ENCODE results near the gene GTF2IRD1.
"Not testable (repeated sequence)": the region's sequence is repeated elsewhere in the genome, so short reads cannot be mapped to it uniquely, and the experiment has no call there.

The GTF2IRD1 gene

DNA sequence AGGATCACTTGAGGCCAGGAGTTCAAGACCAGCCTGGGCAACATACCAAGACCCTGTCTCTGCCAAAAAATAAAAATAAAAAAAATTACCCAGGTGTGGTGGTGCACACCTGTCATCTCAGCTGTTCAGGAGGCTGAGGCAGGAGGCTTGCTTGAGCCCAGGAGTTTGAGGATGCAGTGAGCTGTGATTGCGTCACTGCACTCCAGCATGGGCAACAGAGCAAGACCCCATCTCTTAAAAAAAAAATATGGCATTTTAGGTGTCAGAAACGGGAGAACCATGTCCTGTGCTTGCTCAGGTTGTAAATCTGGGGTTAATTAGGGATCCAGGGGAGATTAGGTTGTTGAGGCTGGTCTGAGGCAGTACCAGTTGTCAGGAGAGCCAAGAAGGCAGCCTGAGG lies 64.9 kb downstream of the GTF2IRD1 start:
- DNase-seq, result no peak

GRCh38 chr7:74519395-74519794 lies 65.7 kb downstream of the GTF2IRD1 start:
- DNase-seq, result no peak

GRCh38 chr7:74521855-74522254 lies 68.1 kb downstream of the GTF2IRD1 start:
- DNase-seq, result no peak

DNA sequence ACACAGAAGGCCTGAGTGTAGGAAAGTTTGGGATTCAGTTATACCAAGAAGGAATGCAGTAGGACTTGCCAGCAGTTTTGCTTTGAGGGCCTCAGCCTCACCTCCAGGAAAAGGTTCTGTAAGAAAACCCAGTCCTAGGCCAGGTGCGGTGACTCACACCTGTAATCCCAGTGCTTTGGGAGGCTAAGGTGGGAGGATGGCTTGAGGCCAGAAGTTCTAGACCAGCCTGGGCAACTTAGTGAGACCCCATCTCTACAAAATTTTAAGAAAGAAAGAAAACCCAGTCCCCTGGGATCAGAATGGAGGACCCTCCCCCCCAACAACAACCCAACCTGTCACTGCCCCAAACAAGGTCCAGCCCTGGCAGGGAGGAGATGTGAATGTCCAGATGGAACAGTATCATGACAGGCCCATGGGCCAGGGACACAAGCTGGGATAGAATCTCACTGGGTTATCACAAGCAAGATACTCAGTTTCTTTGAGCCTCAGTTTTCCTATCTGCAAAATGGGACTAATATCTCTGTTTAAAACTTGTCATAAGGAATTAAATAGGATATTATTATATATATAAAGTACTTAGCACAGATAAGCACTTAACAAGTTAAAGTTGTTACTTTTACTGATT lies 68.7 kb downstream of the GTF2IRD1 start:
- DNase-seq, result no peak

GRCh38 chr7:74523015-74523414 lies 69.3 kb downstream of the GTF2IRD1 start:
- DNase-seq, result no peak

GRCh38 chr7:74525140-74525539 lies 71.4 kb downstream of the GTF2IRD1 start:
- DNase-seq, result no peak

DNA sequence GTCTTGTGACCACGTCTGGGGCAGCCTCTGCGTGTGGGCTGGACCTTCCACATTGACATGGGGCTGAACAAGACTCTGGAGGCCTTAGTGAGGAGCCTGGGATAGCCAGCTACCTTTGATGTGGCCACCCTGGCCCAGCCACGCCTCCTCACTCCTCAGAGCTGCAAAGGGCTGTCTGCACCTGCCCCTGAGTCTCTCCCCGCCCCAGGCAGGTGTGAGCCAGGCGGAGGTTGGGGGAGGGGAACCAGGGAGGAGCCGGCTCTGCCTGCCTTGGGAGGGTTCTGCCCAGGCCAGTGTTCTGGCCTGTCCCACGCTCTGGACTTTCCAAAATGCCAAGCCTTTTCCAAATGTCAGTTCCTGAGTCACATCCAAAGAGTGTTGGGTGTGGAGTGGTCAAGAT lies 72.2 kb downstream of the GTF2IRD1 start:
- no peak for DNase-seq

DNA sequence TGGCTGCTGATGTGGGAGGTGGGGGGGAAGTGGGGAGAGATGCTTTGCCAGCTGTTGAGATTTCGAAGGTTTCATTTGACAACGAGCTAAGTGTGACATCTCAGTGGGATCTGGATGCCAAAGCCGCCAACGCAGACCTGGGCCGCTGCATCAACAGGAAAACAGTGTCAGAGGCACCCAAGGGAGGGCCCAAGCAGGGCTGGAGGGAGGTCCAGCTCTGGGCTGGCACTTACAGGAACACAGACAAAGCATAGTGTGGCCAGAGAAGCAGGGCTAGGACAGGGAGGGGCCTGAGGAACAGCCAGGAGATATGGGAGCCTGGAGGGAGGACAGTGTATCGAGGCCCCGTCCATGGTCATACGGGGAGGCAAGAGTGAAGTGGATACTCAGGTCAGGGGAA lies 73.1 kb downstream of the GTF2IRD1 start:
- DNase-seq, result no peak

- no peak for DNase-seq
These were observed 74.1 kb downstream of the GTF2IRD1 start for GRCh38 chr7:74527842-74528241.

- not testable (repeated sequence) for DNase-seq
These were observed 75.1 kb downstream of the GTF2IRD1 start for GRCh38 chr7:74528773-74529172.

GRCh38 chr7:74535951-74536356 lies 82.2 kb downstream of the GTF2IRD1 start:
- no peak for DNase-seq

- DNase-seq, result not testable (repeated sequence)
These were observed 88.2 kb downstream of the GTF2IRD1 start for GRCh38 chr7:74541937-74542336.

DNA sequence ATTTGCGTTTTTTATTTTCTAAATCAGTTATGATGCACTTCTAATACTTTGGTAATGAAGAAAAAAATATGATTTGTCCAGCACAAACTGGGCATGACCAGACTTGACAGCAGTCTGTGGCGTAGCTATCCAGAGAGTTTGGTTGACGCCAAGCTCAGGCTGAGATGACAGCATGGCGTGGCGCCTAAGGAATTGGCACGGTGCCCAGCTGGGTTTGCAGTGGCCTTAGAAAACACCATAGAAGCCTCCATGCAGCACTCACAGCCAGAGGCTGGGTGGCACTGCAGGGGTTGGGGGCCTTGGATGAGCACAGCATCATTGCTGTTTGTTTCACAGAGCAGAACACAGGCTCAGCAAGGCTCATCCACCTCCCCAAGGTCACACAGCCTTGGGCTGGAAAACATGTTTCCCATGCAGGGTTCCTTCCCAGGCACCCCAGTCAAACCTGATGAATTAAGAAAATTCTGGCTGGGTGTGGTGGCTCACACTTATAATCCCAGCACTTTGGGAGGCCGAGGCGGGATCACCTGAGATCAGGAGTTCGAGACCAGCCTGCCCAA lies 88.9 kb downstream of the GTF2IRD1 start:
- no peak for DNase-seq

DNA sequence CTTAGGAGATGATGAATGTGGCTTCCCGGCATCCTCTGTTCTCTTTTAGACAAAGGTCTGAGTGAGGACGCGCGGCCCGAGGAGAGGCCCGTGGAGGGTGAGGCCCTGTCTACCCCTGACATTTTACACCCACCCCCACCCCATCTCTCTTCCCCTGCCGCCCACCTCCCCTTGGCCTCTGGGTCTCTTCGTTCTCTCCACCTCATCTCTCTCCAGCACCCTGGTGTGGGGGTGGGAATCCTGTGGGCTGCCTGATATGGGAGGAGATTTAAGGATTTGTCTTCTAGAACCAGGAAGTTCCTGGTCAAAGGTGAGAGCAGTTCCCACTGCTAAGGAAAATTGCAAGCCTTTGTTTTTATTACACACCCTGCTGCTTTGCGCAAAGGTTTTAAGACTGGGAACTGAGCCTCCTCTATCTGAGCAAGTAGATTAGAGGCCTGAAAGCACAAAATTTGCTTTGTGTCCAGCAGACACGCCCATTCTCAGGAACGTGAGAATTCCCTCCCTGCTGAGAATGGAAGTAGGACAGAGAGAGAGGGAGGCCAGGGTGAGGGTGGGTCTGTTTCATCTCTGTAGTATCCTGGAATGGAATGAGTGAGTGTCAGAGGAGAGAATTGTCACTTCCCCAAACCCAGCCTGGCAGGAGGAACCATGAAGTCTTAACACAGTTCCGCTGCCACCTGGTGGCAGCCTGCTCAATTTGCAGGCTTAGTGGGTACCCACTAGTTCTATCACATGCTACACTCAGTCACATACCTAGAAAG lies 91.2 kb downstream of the GTF2IRD1 start:
- DNase-seq, result no peak

DNA sequence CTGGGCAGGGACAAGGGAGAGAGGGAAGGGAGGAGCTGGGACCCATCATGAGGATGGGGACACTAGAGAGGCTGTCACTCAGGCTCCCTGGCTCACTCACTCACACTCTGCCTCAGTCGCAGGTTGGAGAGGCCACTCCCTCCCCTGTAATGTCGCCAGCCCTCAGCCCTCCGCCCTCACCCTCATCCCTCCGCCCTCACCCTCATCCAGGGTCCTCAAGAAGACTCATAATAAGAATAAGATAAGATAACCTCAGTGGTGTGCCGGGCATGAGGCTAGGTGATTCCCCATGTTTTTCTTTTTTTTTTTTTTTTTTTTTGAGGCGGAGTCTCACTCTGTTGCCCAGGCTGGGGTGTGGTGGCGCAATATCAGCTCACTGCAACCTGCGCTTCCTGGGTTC lies 92.2 kb downstream of the GTF2IRD1 start:
- no peak for DNase-seq

DNA sequence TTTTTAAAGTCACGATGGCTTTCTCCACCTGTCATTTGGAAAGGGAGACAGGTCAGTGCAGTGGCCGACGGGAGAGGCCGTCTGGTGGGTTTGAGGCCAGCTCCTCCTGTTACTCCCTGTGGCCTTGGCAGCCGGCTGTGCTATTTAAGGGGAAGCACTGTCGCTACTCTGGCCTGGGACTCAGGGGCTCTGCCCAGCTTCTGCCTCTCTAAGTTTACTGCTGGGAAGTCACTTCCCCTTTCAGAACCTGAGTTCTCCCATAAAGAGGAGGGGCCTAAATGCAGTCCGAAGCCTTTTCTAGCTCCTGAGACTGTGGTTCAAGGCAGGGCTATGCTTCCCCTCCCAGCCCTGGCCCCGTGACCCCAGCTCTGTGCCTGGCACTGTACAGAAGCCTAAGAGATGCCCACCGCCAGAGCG lies 99.9 kb downstream of the GTF2IRD1 start:
- DNase-seq, result not testable (repeated sequence)

DNA sequence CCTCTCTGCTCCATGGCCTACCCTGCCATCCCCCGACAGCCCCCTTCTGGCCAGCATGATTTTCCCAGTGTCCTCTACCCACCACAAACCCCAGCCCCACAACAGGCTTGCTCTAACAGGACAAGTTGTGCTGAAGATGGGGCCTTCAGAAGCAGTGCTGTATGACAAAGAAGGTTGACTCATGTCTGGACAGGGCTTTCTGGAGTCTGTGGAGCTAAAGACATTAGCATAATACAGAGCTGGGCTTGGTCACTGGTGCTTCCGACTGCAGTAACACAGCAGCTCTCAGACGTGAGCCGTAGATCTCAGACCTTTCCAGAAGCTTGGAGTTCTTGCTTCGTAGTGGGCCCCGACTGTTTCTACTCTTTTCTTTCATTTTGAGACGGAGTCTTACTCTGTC lies 100.5 kb downstream of the GTF2IRD1 start:
- no peak for DNase-seq

- no peak for DNase-seq
These were observed 106.5 kb downstream of the GTF2IRD1 start for GRCh38 chr7:74560086-74560719.

- no peak for DNase-seq
These were observed 108.3 kb downstream of the GTF2IRD1 start for GRCh38 chr7:74561898-74562613.

DNA sequence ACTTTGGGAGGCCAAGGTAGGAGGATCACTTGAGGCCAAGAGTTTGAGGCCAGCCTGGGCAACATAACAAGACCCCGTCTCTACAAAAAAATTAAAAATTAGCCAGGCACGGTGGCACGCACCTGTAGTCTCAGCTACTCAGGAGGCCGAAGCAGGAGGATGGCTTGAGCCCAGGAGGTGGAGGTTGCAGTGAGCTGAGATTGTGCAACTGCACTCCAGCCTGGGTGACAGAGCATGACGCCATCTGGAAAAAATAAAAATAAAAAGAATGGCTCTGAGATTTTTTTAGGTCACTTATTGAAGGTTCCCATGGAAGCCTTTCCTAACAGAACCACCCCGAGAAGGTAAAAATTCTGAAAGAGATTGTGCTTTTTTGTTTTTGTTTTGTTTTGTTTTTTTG lies 109.9 kb downstream of the GTF2IRD1 start:
- DNase-seq, result not testable (repeated sequence)

DNA sequence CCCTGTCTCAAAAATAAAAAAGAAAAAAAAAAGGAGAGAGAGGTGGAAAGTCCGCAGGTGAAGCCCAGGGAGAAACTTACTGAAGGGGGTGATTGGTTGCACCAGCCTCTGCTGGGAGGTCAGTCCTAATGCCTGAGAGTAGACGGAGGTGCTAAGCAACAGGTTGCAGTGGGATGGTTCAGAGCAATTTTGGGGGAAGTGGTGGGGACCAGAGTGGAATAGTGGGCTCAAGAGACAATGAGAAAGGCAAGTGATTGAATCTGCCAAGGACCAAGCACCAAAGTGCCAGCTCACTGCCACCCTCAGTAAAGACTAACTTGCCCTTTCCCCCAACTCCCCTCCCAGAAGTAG lies 113.6 kb downstream of the GTF2IRD1 start:
- DNase-seq, result no peak

GRCh38 chr7:74568658-74569057 lies 115.0 kb downstream of the GTF2IRD1 start:
- no peak for DNase-seq

GRCh38 chr7:74569501-74570075 lies 115.9 kb downstream of the GTF2IRD1 start:
- DNase-seq, result peak; percentile 5

Measured in T-helper 9 cell (primary cell).